Measurements from ENCODE around the gene CCDC92. TPM values are rescaled to one million over a fixed set of nuclear protein-coding genes. Genes with fewer than 3 reads are reported as not detected.
"Not testable (repeated sequence)": the region's sequence is repeated elsewhere in the genome, so short reads cannot be mapped to it uniquely, and the experiment has no call there.

The CCDC92 gene
- total and polyA plus RNA-seq, 2 donors (not counting 3 experiments of a cell fraction or from before 2014, with no cell fraction given) = 41.2 to 41.6 TPM

- no peak overlapping the region for H3K27ac ChIP-seq (ENCODE audit: insufficient read depth, low read depth, low read length)
- dilution Hi-C loops (cut with MboI; ENCODE audit: extremely low pct_ligation_motif_present, low sequenced_read_pairs) (no loop called here), intact Hi-C loops (cut with micrococcal nuclease) (no loop called here)
- no peak overlapping the region for H2AFZ ChIP-seq (ENCODE audit: low read depth, low read length)
- no peak overlapping the region for H3K4me2 ChIP-seq (ENCODE audit: insufficient read depth, low read length)
- no peaks in the 10 kb centered on the region for H4K20me1 ChIP-seq (replicated peaks; ENCODE audit: control insufficient read depth, extremely low read depth, insufficient read depth, low read length)
- no peak for TF ChIP-seq POLR2A (IDR thresholded peaks at IDR 0.05; ENCODE audit: low read depth, low read length)
- no peak for TF ChIP-seq EZH2 (IDR thresholded peaks at IDR 0.05; ENCODE audit: borderline replicate concordance, low read depth, low read length, severe bottlenecking)
- no peak for TF ChIP-seq MAX (IDR thresholded peaks at IDR 0.05; ENCODE audit: insufficient read depth, insufficient read length)
- TF ChIP-seq MYC (IDR thresholded peaks at IDR 0.05; ENCODE audit: low read depth, low read length) = no peak
- TF ChIP-seq JUN (IDR thresholded peaks at IDR 0.05; ENCODE audit: borderline replicate concordance, insufficient read depth, insufficient read length, low read depth) = no peak
- no peak for TF ChIP-seq CTCF (IDR thresholded peaks at IDR 0.05; ENCODE audit: extremely low read depth in 1 of 2, insufficient read depth in 1 of 2, low read depth in 1 of 2, low read length in 2 of 2)
- no peak for TF ChIP-seq POLR2AphosphoS5 (IDR thresholded peaks at IDR 0.05; ENCODE audit: insufficient read depth, low read depth, low read length)
- TF ChIP-seq FOS (IDR thresholded peaks at IDR 0.05; ENCODE audit: borderline replicate concordance, insufficient read depth, low read length) = no peak
- TF ChIP-seq GATA2 (IDR thresholded peaks at IDR 0.05; ENCODE audit: insufficient read depth, insufficient read length, low read depth, low read length) = no peak
- DNase-seq (ENCODE audit: low read depth, low spot score) (no peak), FAIRE-seq (no peak)
- no peaks in the 10 kb centered on the region for H3K79me2 ChIP-seq (ENCODE audit: control insufficient read depth, insufficient read depth, low read length)
- ChIA-PET POLR2A (no interaction called here), CTCF (interaction anchor here (0.5 to 2.1 kb wide), 4 partner anchors 7 to 71 kb away, joined by 3 to 14 read pairs (median 4); partner anchors contain the start of gene CCDC92)
- H3K9me1 ChIP-seq (replicated peaks; ENCODE audit: control insufficient read depth, extremely low read depth, insufficient read depth, low read length) = no peaks in the 10 kb centered on the region
- H3K9me3 ChIP-seq (replicated peaks; ENCODE audit: control insufficient read depth, insufficient read depth, low read length) = no peaks in the 10 kb centered on the region
- H3K9ac ChIP-seq (replicated peaks; ENCODE audit: extremely low read depth, insufficient read depth, low read length) = no peak overlapping the region
- H3K4me3 ChIP-seq (replicated peaks in 1 of 3; ENCODE audit: insufficient read depth in 1 of 3, low read depth in 1 of 3, low read length in 3 of 3) = no peak overlapping the region
- H3K4me1 ChIP-seq (ENCODE audit: control insufficient read depth, extremely low read depth, insufficient read depth, low read length) = no peaks in the 10 kb centered on the region
- no TSS peak for BruUV-seq (replicated peaks)
- peaks cover 2 to 9% of the 10 kb centered on the region in 2 experiments for H3K27me3 ChIP-seq (ENCODE audit: control insufficient read depth in 2 of 2, insufficient read depth in 2 of 2, low read length in 2 of 2)
- H3K36me3 ChIP-seq (ENCODE audit: control insufficient read depth in 2 of 2, extremely low read depth in 1 of 2, insufficient read depth in 2 of 2, low read length in 2 of 2) = no peaks in the 10 kb centered on the region
Observed at GRCh38 chr12:123912415-123913380, 59.9 kb downstream of the CCDC92 start.

- H3K9ac ChIP-seq (replicated peaks; ENCODE audit: extremely low read depth, insufficient read depth, low read length); POLR2A ChIA-PET; H3K79me2 ChIP-seq (ENCODE audit: control insufficient read depth, insufficient read depth, low read length); H3K9me3 ChIP-seq (replicated peaks; ENCODE audit: control insufficient read depth, insufficient read depth, low read length); H3K4me3 ChIP-seq (replicated peaks in 1 of 3; ENCODE audit: insufficient read depth in 1 of 3, low read depth in 1 of 3, low read length in 3 of 3); H4K20me1 ChIP-seq (replicated peaks; ENCODE audit: control insufficient read depth, extremely low read depth, insufficient read depth, low read length); intact Hi-C loops (cut with micrococcal nuclease); FAIRE-seq; H3K27ac ChIP-seq (ENCODE audit: insufficient read depth, low read depth, low read length); H2AFZ ChIP-seq (ENCODE audit: low read depth, low read length); H3K27me3 ChIP-seq (ENCODE audit: control insufficient read depth in 2 of 2, insufficient read depth in 2 of 2, low read length in 2 of 2); DNase-seq (ENCODE audit: low read depth, low spot score); H3K9me1 ChIP-seq (replicated peaks; ENCODE audit: control insufficient read depth, extremely low read depth, insufficient read depth, low read length); H3K4me2 ChIP-seq (ENCODE audit: insufficient read depth, low read length); H3K36me3 ChIP-seq (ENCODE audit: control insufficient read depth in 2 of 2, extremely low read depth in 1 of 2, insufficient read depth in 2 of 2, low read length in 2 of 2); dilution Hi-C loops (cut with MboI; ENCODE audit: extremely low pct_ligation_motif_present, low sequenced_read_pairs); BruUV-seq (replicated peaks); H3K4me1 ChIP-seq (ENCODE audit: control insufficient read depth, extremely low read depth, insufficient read depth, low read length): not testable (repeated sequence)
- CTCF ChIA-PET = interaction anchor here (0.5 to 3.1 kb wide), 4 partner anchors 61 to 121 kb away, joined by 3 to 20 read pairs (median 9); partner anchors contain the start of gene CCDC92
Observed at GRCh38 chr12:123911672-123912409, 60.8 kb downstream of the CCDC92 start.
